GM21825 (cell line): Measurements from ENCODE around the gene SCUBE1.

Source experiments
- ATAC-seq: cut with Tn5 transposase; IDR thresholded peaks from one replicate; pipeline ENCODE4 v1.9.1; 2021; ENCODE audit warnings: mild to moderate bottlenecking, moderate library complexity; ENCODE audit not compliant: unreplicated experiment

Gene SCUBE1

GRCh38 chr22:43222262-43222661, 120.9 kb downstream of the SCUBE1 start:
- no peak for ATAC-seq

- no peak for ATAC-seq
Observed at GRCh38 chr22:43220625-43221380, 122.4 kb downstream of the SCUBE1 start.

- ATAC-seq: no peak
Observed at GRCh38 chr22:43218786-43219185, 124.4 kb downstream of the SCUBE1 start.

- ATAC-seq: no peak
Observed at GRCh38 chr22:43217285-43218030, 125.7 kb downstream of the SCUBE1 start.

GRCh38 chr22:43216738-43217137, 126.4 kb downstream of the SCUBE1 start:
- no peak for ATAC-seq

- no peak for ATAC-seq
Observed at GRCh38 chr22:43213962-43214361, 129.2 kb downstream of the SCUBE1 start.

- no peak for ATAC-seq
Observed at GRCh38 chr22:43213051-43213450, 130.1 kb downstream of the SCUBE1 start.

- no peak for ATAC-seq
Observed at GRCh38 chr22:43212434-43212952, 130.7 kb downstream of the SCUBE1 start.

GRCh38 chr22:43211941-43212433, 131.2 kb downstream of the SCUBE1 start:
- ATAC-seq: no peak

- ATAC-seq: no peak
Observed at GRCh38 chr22:43210631-43211515, 132.3 kb downstream of the SCUBE1 start.

- no peak for ATAC-seq
Observed at GRCh38 chr22:43209971-43210370, 133.2 kb downstream of the SCUBE1 start.

- no peak for ATAC-seq
Observed at GRCh38 chr22:43209523-43209890, 133.7 kb downstream of the SCUBE1 start.

- no peak for ATAC-seq
Observed at GRCh38 chr22:43208703-43209522, 134.3 kb downstream of the SCUBE1 start.

GRCh38 chr22:43207849-43208702, 135.1 kb downstream of the SCUBE1 start:
- ATAC-seq: no peak

GRCh38 chr22:43207386-43207785, 135.8 kb downstream of the SCUBE1 start:
- no peak for ATAC-seq

GRCh38 chr22:43206509-43207161, 136.5 kb downstream of the SCUBE1 start:
- ATAC-seq: no peak

GRCh38 chr22:43205748-43206508, 137.2 kb downstream of the SCUBE1 start:
- ATAC-seq: no peak

- no peak for ATAC-seq
Observed at GRCh38 chr22:43205261-43205691, 137.9 kb downstream of the SCUBE1 start.
